ENCODE measurements around the gene WDR70. TPM values are rescaled to one million over a fixed set of nuclear protein-coding genes. Genes with fewer than 3 reads are reported as not detected.
"Not testable (repeated sequence)": the region's sequence is repeated elsewhere in the genome, so short reads cannot be mapped to it uniquely, and the experiment has no call there.

The WDR70 gene
- 29.0 TPM for total RNA-seq
- long read RNA-seq, transcript WDR70-201 (18 exons, 2,983 nt) = major isoform, 10 of 23 reads
- long read RNA-seq, partial matches to known transcripts = 2 of 23 reads
- long read RNA-seq, other reads (novel, unspliced or antisense) = 10 of 23 reads

GRCh38 chr5:37379100-37379628, at the start of gene WDR70:
WDR70 (plus strand) TSS chr5:37379318; CDS start chr5:37379368, 50 bp downstream.
- DNase-seq (peak; percentile 92), ATAC-seq (peak; percentile 99 to 100)
- peak; percentile 61 for TF ChIP-seq CTCF (IDR thresholded peaks at IDR 0.05)
- H3K4me1 ChIP-seq = peaks cover 16% of the 10 kb centered on the region
- peak within 1 kb of the TSS; percentile 89 for H3K4me3 ChIP-seq
- H3K27me3 ChIP-seq (ENCODE audit: low read depth); intact Hi-C loops (cut with DNase I); H3K9me3 ChIP-seq: not testable (repeated sequence)
- peak within 1 kb of the TSS; percentile 73 for H3K27ac ChIP-seq
- peaks cover 33% of the 10 kb centered on the region for H3K36me3 ChIP-seq

GRCh38 chr5:37334754-37335153, 44.4 kb upstream of the WDR70 start:
- H3K4me1 ChIP-seq; H3K27ac ChIP-seq; intact Hi-C loops (cut with DNase I); H3K4me3 ChIP-seq; ATAC-seq; H3K27me3 ChIP-seq (ENCODE audit: low read depth); DNase-seq; H3K9me3 ChIP-seq: not testable (repeated sequence)
- peaks cover 98% of the 10 kb centered on the region for H3K36me3 ChIP-seq

- H3K9me3 ChIP-seq; H3K4me1 ChIP-seq; H3K4me3 ChIP-seq; H3K27me3 ChIP-seq (ENCODE audit: low read depth); ATAC-seq; H3K27ac ChIP-seq; DNase-seq; intact Hi-C loops (cut with DNase I): not testable (repeated sequence)
- peaks cover 99% of the 10 kb centered on the region for H3K36me3 ChIP-seq
These were observed 36.4 kb upstream of the WDR70 start for GRCh38 chr5:37342741-37343140.

- no peak for ATAC-seq
- H3K36me3 ChIP-seq = peaks cover 87% of the 10 kb centered on the region
- no peaks in the 10 kb centered on the region for H3K9me3 ChIP-seq
- no peaks in the 10 kb centered on the region for H3K27me3 ChIP-seq (ENCODE audit: low read depth)
- no peak for TF ChIP-seq CTCF (IDR thresholded peaks at IDR 0.05)
- H3K4me1 ChIP-seq = no peaks in the 10 kb centered on the region
- DNase-seq = no peak
- H3K4me3 ChIP-seq = no peak overlapping the region
- intact Hi-C loops (cut with DNase I) = no loop called here
- H3K27ac ChIP-seq = no peak overlapping the region
These were observed 24.0 kb upstream of the WDR70 start for GRCh38 chr5:37355161-37355560.

GRCh38 chr5:37370550-37370863, 8.6 kb upstream of the WDR70 start:
- no peak for ATAC-seq
- H3K4me1 ChIP-seq = peaks cover 33% of the 10 kb centered on the region
- no peaks in the 10 kb centered on the region for H3K9me3 ChIP-seq
- intact Hi-C loops (cut with DNase I) = no loop called here
- H3K27me3 ChIP-seq (ENCODE audit: low read depth) = no peaks in the 10 kb centered on the region
- DNase-seq = no peak
- peak overlapping the region; percentile 89 for H3K27ac ChIP-seq
- TF ChIP-seq CTCF (IDR thresholded peaks at IDR 0.05) = no peak
- no peaks in the 10 kb centered on the region for H3K36me3 ChIP-seq
- H3K4me3 ChIP-seq = peak overlapping the region; percentile 83

- peak within 1 kb of the TSS; percentile 83 for H3K4me3 ChIP-seq
- no peaks in the 10 kb centered on the region for H3K36me3 ChIP-seq
- no peaks in the 10 kb centered on the region for H3K27me3 ChIP-seq (ENCODE audit: low read depth)
- peaks cover 33% of the 10 kb centered on the region for H3K4me1 ChIP-seq
- ATAC-seq (peak; percentile 99), DNase-seq (peak; percentile 94)
- intact Hi-C loops (cut with DNase I) = no loop called here
- peak within 1 kb of the TSS; percentile 89 for H3K27ac ChIP-seq
- H3K9me3 ChIP-seq = no peaks in the 10 kb centered on the region
- TF ChIP-seq CTCF (IDR thresholded peaks at IDR 0.05) = no peak
These were observed 8.0 kb upstream of the WDR70 start, which contains the start of gene NUP155 for GRCh38 chr5:37370864-37371726. NUP155 (minus strand) TSS chr5:37371106; CDS start chr5:37370977, 129 bp downstream.

Measured in lower lobe of right lung (tissue), 2 donors.